H9 (cell line): ENCODE measurements around the gene CDH22. TPM values are rescaled to one million over a fixed set of nuclear protein-coding genes. Genes with fewer than 3 reads are reported as not detected.

ENCODE experiments used
- DNase-seq: peaks from one replicate; pipeline ENCODE4 v3.0.0-alpha.2; 2017
- H2AFZ ChIP-seq: one replicate; pipeline ENCODE4 v1.6.1; 2013; ENCODE audit warnings: mild to moderate bottlenecking, low read length, control low read depth, moderate library complexity
- H2AK5ac ChIP-seq: 2 replicates; pipeline ENCODE4 v1.6.1; 2013; ENCODE audit warnings: low read length, control low read depth, mixed read lengths; ENCODE audit not compliant: insufficient read length
- H2BK120ac ChIP-seq: one replicate; pipeline ENCODE4 v1.6.1; 2013; ENCODE audit warnings: low read depth, mild to moderate bottlenecking, low read length, control low read depth, inconsistent platforms; ENCODE audit not compliant: poor library complexity, severe bottlenecking
- H2BK12ac ChIP-seq: 2 replicates; pipeline ENCODE4 v1.6.1; 2013; ENCODE audit warnings: low read length, control low read depth, mixed read lengths, low read depth; ENCODE audit not compliant: insufficient read length
- H2BK15ac ChIP-seq: 2 replicates; pipeline ENCODE4 v1.6.1; 2013; ENCODE audit warnings: low read depth, low read length, control low read depth
- H2BK20ac ChIP-seq: one replicate; pipeline ENCODE4 v1.6.1; 2013; ENCODE audit warnings: low read depth, mild to moderate bottlenecking, low read length, control low read depth, inconsistent platforms; ENCODE audit not compliant: poor library complexity, severe bottlenecking
- H2BK5ac ChIP-seq: 2 replicates; pipeline ENCODE4 v1.6.1; 2013; ENCODE audit warnings: low read length, control low read depth, mixed read lengths; ENCODE audit not compliant: insufficient read length
- H3K14ac ChIP-seq: 2 replicates; pipeline ENCODE4 v1.6.1; 2013; ENCODE audit warnings: low read length, control low read depth; ENCODE audit not compliant: insufficient read depth
- H3K18ac ChIP-seq: 2 replicates; pipeline ENCODE4 v1.6.1; 2013; ENCODE audit warnings: low read depth, mild to moderate bottlenecking, mixed read lengths, low read length, control low read depth; ENCODE audit not compliant: insufficient read length
- H3K23ac ChIP-seq: 2 replicates; pipeline ENCODE4 v1.6.1; 2013; ENCODE audit warnings: low read length, control low read depth, mixed read lengths, low read depth; ENCODE audit not compliant: insufficient read length
- H3K23me2 ChIP-seq: 2 replicates; pipeline ENCODE4 v1.6.1; 2013; ENCODE audit warnings: low read depth, mild to moderate bottlenecking, mixed read lengths, low read length, control low read depth; ENCODE audit not compliant: insufficient read length, poor library complexity, severe bottlenecking
- H3K27ac ChIP-seq: 2 replicates; pipeline ENCODE4 v1.5.1; 2013; ENCODE audit warnings: low read length, control low read depth, mixed read lengths, low read depth; ENCODE audit not compliant: insufficient read length
- H3K27me3 ChIP-seq: 2 replicates; pipeline ENCODE4 v1.6.1; 2013; ENCODE audit warnings: low read length, control low read depth, inconsistent platforms; ENCODE audit not compliant: insufficient read depth
- H3K4ac ChIP-seq: 2 replicates; pipeline ENCODE4 v1.6.1; 2013; ENCODE audit warnings: low read depth, mild to moderate bottlenecking, control low read depth, inconsistent platforms, low read length, moderate library complexity
- H3K4me1 ChIP-seq: 2 replicates; pipeline ENCODE4 v1.6.1; 2013; ENCODE audit warnings: low read length, control low read depth, inconsistent platforms; ENCODE audit not compliant: insufficient read depth
- H3K4me2 ChIP-seq: 2 replicates; pipeline ENCODE4 v1.6.1; 2013; ENCODE audit warnings: low read length, control low read depth, mixed read lengths; ENCODE audit not compliant: insufficient read length, insufficient read depth
- H3K56ac ChIP-seq: 2 replicates; pipeline ENCODE4 v1.6.1; 2013; ENCODE audit warnings: low read depth, mild to moderate bottlenecking, mixed read lengths, low read length, control low read depth; ENCODE audit not compliant: insufficient read length
- H3K79me1 ChIP-seq: 2 replicates; pipeline ENCODE4 v1.6.1; 2013; ENCODE audit warnings: low read depth, mild to moderate bottlenecking, moderate library complexity, low read length, control low read depth, inconsistent platforms; ENCODE audit not compliant: insufficient read depth, poor library complexity, severe bottlenecking
- H3K79me2 ChIP-seq: 2 replicates; pipeline ENCODE4 v1.6.1; 2013; ENCODE audit warnings: low read length, control low read depth, inconsistent platforms; ENCODE audit not compliant: insufficient read depth
- H3K9ac ChIP-seq: 2 replicates; pipeline ENCODE4 v1.6.1; 2013; ENCODE audit warnings: low read length, control low read depth, mixed read lengths; ENCODE audit not compliant: insufficient read length; ENCODE audit errors: extremely low read depth
- H3K9me3 ChIP-seq: one replicate; pipeline ENCODE4 v1.6.1; 2013; ENCODE audit warnings: low read depth, low read length, inconsistent platforms; ENCODE audit not compliant: control insufficient read depth
- H3T11ph ChIP-seq: one replicate; pipeline ENCODE4 v1.6.1; 2013; ENCODE audit warnings: mild to moderate bottlenecking, low read length, control low read depth, inconsistent platforms
- H4K20me1 ChIP-seq: one replicate; pipeline ENCODE4 v1.6.1; 2013; ENCODE audit not compliant: control insufficient read depth, insufficient read length, insufficient read depth
- H4K5ac ChIP-seq: 2 replicates; pipeline ENCODE4 v1.6.1; 2013; ENCODE audit warnings: low read depth, mild to moderate bottlenecking, mixed read lengths, low read length, control low read depth; ENCODE audit not compliant: insufficient read length
- H4K8ac ChIP-seq: replicated peaks from 2 replicates; pipeline ENCODE4 v1.6.1; 2013; ENCODE audit warnings: low read length, control low read depth, mixed read lengths, low read depth; ENCODE audit not compliant: insufficient read length
- H4K91ac ChIP-seq: 2 replicates; pipeline ENCODE4 v1.6.1; 2013; ENCODE audit warnings: low read depth, mild to moderate bottlenecking, moderate library complexity, mixed read lengths, low read length, control low read depth; ENCODE audit not compliant: insufficient read length
- H3K27ac Mint-ChIP-seq, 3 experiments: 2 replicates in 2 of 3; 3 replicates in 1 of 3; pipeline ENCODE4 v1.8.0; 2020 to 2021; ENCODE audit warnings: mixed read lengths in 3 of 3, mild to moderate bottlenecking in 1 of 3, moderate library complexity in 1 of 3
- H3K27me3 Mint-ChIP-seq: 2 replicates; pipeline ENCODE4 v1.8.0; 2021; ENCODE audit warnings: low read depth, mild to moderate bottlenecking, moderate library complexity, mixed read lengths
- H3K36me3 Mint-ChIP-seq, 3 experiments: 2 replicates in 2 of 3; 3 replicates in 1 of 3; pipeline ENCODE4 v1.8.0; 2020 to 2021; ENCODE audit warnings: low read depth in 3 of 3, mixed read lengths in 3 of 3; ENCODE audit not compliant: insufficient read depth in 1 of 3
- H3K4me1 Mint-ChIP-seq, 2 experiments: 2 replicates each; pipeline ENCODE4 v1.8.0; 2020; ENCODE audit warnings: mixed read lengths in 2 of 2
- H3K4me3 Mint-ChIP-seq, 2 experiments: 2 replicates in 1 of 2; 3 replicates in 1 of 2; pipeline ENCODE4 v1.8.0; 2020 to 2021; ENCODE audit warnings: mild to moderate bottlenecking in 2 of 2, mixed read lengths in 2 of 2, moderate library complexity in 1 of 2
- H3K9me3 Mint-ChIP-seq, 2 experiments: 2 replicates in 1 of 2; 3 replicates in 1 of 2; pipeline ENCODE4 v1.8.0; 2020; ENCODE audit warnings: mild to moderate bottlenecking in 2 of 2, mixed read lengths in 2 of 2, moderate library complexity in 1 of 2
- CTCF ChIP-seq: fragments of 200-600 bp; sonication (generic); conservative IDR thresholded peaks from 3 replicates; pipeline ENCODE4 v1.8.0; 2021; ENCODE audit warnings: antibody characterized with exemption, mild to moderate bottlenecking
- WGBS: extraction: QIAGEN DNeasy Blood & Tissue Kit; methylation state at CpG from one replicate; pipeline ENCODE4 v1.1.7; 2013; ENCODE audit warnings: missing lambda C conversion rate, low lambda C conversion rate, mixed read lengths; ENCODE audit not compliant: insufficient read length; ENCODE audit errors: extremely low coverage; 5-methylcytosine and 5-hydroxymethylcytosine counted together
- total RNA-seq: library from RNA; stranded (reverse); gene quantifications from 2 replicates; pipeline ENCODE4 v1.2.1, GENCODE V29; 2021

The CDH22 gene
- total RNA-seq, 1 experiment from 2014 or later: not detected

GRCh38 chr20:46316984-46317684 is 8.8 kb upstream of the CDH22 start:
- DNase-seq: no peak
- no peak overlapping the region for H4K5ac ChIP-seq
- H2AFZ ChIP-seq: no peak overlapping the region
- H4K8ac ChIP-seq: no peak overlapping the region
- Mint-ChIP-seq H3K27me3 (peaks cover 65% of the 10 kb centered on the region), H3K9me3 (no peaks in the 10 kb centered on the region), H3K4me3 (no peak overlapping the region), H3K27ac (no peak overlapping the region), H3K36me3 (no peaks in the 10 kb centered on the region), H3K4me1 (peaks cover under 1 to 3% of the 10 kb centered on the region in 2 experiments; a peak in 3 of 4 replicates)
- no peaks in the 10 kb centered on the region for H4K20me1 ChIP-seq
- no peak overlapping the region for H4K91ac ChIP-seq
- no peak overlapping the region for H3K27ac ChIP-seq
- no peak overlapping the region for H3K23ac ChIP-seq
- H3K9ac ChIP-seq: no peak overlapping the region
- no peaks in the 10 kb centered on the region for H3K79me1 ChIP-seq
- H3K4me2 ChIP-seq: no peak overlapping the region
- no CpG with 5 or more reads among the region's 24 CpGs for WGBS
- H2BK5ac ChIP-seq: no peak overlapping the region
- no peak for TF ChIP-seq CTCF
- no peak overlapping the region for H2BK20ac ChIP-seq
- no peak overlapping the region for H3K4ac ChIP-seq
- no peaks in the 10 kb centered on the region for H3K79me2 ChIP-seq
- H2BK12ac ChIP-seq: no peak overlapping the region
- no peaks in the 10 kb centered on the region for H3K23me2 ChIP-seq
- no peaks in the 10 kb centered on the region for H3K4me1 ChIP-seq
- peaks cover 4% of the 10 kb centered on the region; the same call in 1 of the 2 replicates for H3K27me3 ChIP-seq
- H2BK15ac ChIP-seq: no peak overlapping the region
- H3K18ac ChIP-seq: no peak overlapping the region
- H3K14ac ChIP-seq: no peak overlapping the region
- no peak overlapping the region for H2BK120ac ChIP-seq
- no peak overlapping the region for H3T11ph ChIP-seq
- no peaks in the 10 kb centered on the region for H3K9me3 ChIP-seq
- H2AK5ac ChIP-seq: no peak overlapping the region
- no peak overlapping the region for H3K56ac ChIP-seq
